Hepatocyte (in vitro differentiated cells): ENCODE results near the gene LRRC27. TPM values are rescaled to one million over a fixed set of nuclear protein-coding genes. Genes with fewer than 3 reads are reported as not detected.

Source experiments
- DNase-seq: peaks from one replicate; pipeline ENCODE4 v3.0.0-alpha.2; 2016; ENCODE audit warnings: low spot score
- H2AFZ ChIP-seq: fragments of 200-600 bp; sonication (generic); 2 replicates; pipeline ENCODE4 v1.6.0; 2016; ENCODE audit warnings: antibody characterized with exemption, mild to moderate bottlenecking
- H3K27ac ChIP-seq: fragments of 200-600 bp; sonication (generic); 2 replicates; pipeline ENCODE4 v1.5.1; 2016; ENCODE audit warnings: mild to moderate bottlenecking
- H3K27me3 ChIP-seq: fragments of 200-600 bp; sonication (generic); 2 replicates; pipeline ENCODE4 v1.6.1; 2016
- H3K36me3 ChIP-seq: fragments of 200-600 bp; sonication (generic); replicated peaks from 2 replicates; pipeline ENCODE4 v1.5.1; 2016; ENCODE audit warnings: low read depth; ENCODE audit not compliant: insufficient read depth
- H3K4me1 ChIP-seq: fragments of 200-600 bp; sonication (generic); 2 replicates; pipeline ENCODE4 v1.5.1; 2016; ENCODE audit warnings: mild to moderate bottlenecking, moderate library complexity; ENCODE audit not compliant: insufficient read depth
- H3K4me2 ChIP-seq: fragments of 200-600 bp; sonication (generic); 2 replicates; pipeline ENCODE4 v1.6.0; 2016
- H3K4me3 ChIP-seq: fragments of 200-600 bp; sonication (generic); 2 replicates; pipeline ENCODE4 v1.5.1; 2016; ENCODE audit warnings: mild to moderate bottlenecking
- H3K79me2 ChIP-seq: fragments of 200-600 bp; sonication (generic); 2 replicates; pipeline ENCODE4 v1.6.0; 2017; ENCODE audit warnings: mild to moderate bottlenecking
- H3K9me2 ChIP-seq: fragments of 200-600 bp; sonication (generic); replicated peaks from 2 replicates; pipeline ENCODE4 v1.6.0; 2017; ENCODE audit warnings: mild to moderate bottlenecking; ENCODE audit not compliant: insufficient read depth
- H3K9me3 ChIP-seq: fragments of 200-600 bp; sonication (generic); 2 replicates; pipeline ENCODE4 v1.5.1; 2016; ENCODE audit warnings: low read depth, mild to moderate bottlenecking
- H4K20me1 ChIP-seq: fragments of 200-600 bp; sonication (generic); 2 replicates; pipeline ENCODE4 v1.6.0; 2016; ENCODE audit warnings: mild to moderate bottlenecking; ENCODE audit not compliant: insufficient read depth, poor library complexity, severe bottlenecking
- EZH2 ChIP-seq: fragments of 200-600 bp; sonication (generic); IDR thresholded peaks from 2 replicates; pipeline ENCODE4 v1.6.1; 2016; ENCODE audit warnings: antibody characterized with exemption, mild to moderate bottlenecking, borderline replicate concordance
- EZH2phosphoT487 ChIP-seq: fragments of 200-600 bp; sonication (generic); IDR thresholded peaks from one replicate; pipeline ENCODE4 v1.6.1; 2018; ENCODE audit warnings: antibody characterized with exemption, mild to moderate bottlenecking, low read depth, moderate library complexity; ENCODE audit not compliant: unreplicated experiment, severe bottlenecking
- WGBS: methylation state at CpG from one replicate; pipeline ENCODE4 v1.1.6; 2016; ENCODE audit warnings: low lambda C conversion rate; ENCODE audit errors: missing lambda C conversion rate; 5-methylcytosine and 5-hydroxymethylcytosine counted together
- polyA plus RNA-seq: library from polyadenylated mRNA; unstranded; fragments of >200 nt; fragmentation: Nextera tagmentation; extraction: Ambion mirVana; gene quantifications from 2 replicates; pipeline ENCODE4 v1.2.1, GENCODE V29; 2016
- total RNA-seq: library from RNA; depleted of rRNA; stranded (reverse); fragments of >200 nt; gene quantifications from 2 replicates; pipeline ENCODE4 v1.2.3, GENCODE V29; 2014
- TF ChIP-seq, protein P1 (sequence below): fragments of 200-600 bp; sonication (generic); IDR thresholded peaks from 2 replicates; pipeline ENCODE4 v1.5.1; 2016; ENCODE audit warnings: antibody characterized with exemption, mild to moderate bottlenecking; ENCODE audit not compliant: poor library complexity

LRRC27 gene
- total and polyA plus RNA-seq, 2 experiments from 2014 or later: 7.5 to 8.3 TPM

DNA sequence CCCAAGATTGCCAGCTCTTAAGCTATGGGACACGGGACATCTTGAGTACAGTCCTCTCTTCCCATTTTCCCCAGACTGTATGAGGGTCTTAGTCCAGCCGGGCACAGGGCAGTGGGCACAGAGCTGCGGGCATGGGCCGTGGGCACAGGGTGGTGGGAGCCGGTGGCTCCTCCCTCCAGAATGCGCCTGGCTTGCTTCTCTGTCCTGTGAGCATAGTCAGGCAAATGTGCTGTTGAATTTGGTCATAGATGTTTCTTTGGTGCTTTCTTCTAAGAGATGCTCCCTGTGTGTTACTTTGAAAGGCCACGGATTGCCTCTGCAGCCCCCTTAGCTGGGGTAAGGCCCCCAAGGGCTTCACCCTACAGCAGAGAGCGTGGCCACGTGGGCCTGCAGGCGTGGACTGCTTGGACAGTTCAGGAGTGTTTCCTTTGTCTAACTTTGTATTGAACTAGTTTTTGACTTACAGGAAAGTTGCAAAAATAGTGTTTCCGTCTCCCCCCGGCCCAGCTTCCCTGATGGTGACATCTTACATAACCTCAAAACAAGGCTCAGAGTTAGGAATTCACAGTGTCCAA lies 24.7 kb downstream of the LRRC27 start:
- Histone ChIP-seq H3K4me3 (no peak overlapping the region), H3K4me1 (no peaks in the 10 kb centered on the region), H3K27ac (no peak overlapping the region), H3K36me3 (no peaks in the 10 kb centered on the region), H4K20me1 (no peaks in the 10 kb centered on the region), H3K27me3 (no peaks in the 10 kb centered on the region), H3K4me2 (no peak overlapping the region), H3K9me2 (no peaks in the 10 kb centered on the region), H3K79me2 (no peaks in the 10 kb centered on the region), H3K9me3 (no peaks in the 10 kb centered on the region), H2AFZ (no peak overlapping the region)
- 94% methylated on average over 12 of the region's 12 CpGs for WGBS
- TF ChIP-seq EZH2phosphoT487 (no peak), EZH2 (no peak)
- TF ChIP-seq, protein P1, sequence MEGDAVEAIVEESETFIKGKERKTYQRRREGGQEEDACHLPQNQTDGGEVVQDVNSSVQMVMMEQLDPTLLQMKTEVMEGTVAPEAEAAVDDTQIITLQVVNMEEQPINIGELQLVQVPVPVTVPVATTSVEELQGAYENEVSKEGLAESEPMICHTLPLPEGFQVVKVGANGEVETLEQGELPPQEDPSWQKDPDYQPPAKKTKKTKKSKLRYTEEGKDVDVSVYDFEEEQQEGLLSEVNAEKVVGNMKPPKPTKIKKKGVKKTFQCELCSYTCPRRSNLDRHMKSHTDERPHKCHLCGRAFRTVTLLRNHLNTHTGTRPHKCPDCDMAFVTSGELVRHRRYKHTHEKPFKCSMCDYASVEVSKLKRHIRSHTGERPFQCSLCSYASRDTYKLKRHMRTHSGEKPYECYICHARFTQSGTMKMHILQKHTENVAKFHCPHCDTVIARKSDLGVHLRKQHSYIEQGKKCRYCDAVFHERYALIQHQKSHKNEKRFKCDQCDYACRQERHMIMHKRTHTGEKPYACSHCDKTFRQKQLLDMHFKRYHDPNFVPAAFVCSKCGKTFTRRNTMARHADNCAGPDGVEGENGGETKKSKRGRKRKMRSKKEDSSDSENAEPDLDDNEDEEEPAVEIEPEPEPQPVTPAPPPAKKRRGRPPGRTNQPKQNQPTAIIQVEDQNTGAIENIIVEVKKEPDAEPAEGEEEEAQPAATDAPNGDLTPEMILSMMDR: no peak
- DNase-seq: no peak

DNA sequence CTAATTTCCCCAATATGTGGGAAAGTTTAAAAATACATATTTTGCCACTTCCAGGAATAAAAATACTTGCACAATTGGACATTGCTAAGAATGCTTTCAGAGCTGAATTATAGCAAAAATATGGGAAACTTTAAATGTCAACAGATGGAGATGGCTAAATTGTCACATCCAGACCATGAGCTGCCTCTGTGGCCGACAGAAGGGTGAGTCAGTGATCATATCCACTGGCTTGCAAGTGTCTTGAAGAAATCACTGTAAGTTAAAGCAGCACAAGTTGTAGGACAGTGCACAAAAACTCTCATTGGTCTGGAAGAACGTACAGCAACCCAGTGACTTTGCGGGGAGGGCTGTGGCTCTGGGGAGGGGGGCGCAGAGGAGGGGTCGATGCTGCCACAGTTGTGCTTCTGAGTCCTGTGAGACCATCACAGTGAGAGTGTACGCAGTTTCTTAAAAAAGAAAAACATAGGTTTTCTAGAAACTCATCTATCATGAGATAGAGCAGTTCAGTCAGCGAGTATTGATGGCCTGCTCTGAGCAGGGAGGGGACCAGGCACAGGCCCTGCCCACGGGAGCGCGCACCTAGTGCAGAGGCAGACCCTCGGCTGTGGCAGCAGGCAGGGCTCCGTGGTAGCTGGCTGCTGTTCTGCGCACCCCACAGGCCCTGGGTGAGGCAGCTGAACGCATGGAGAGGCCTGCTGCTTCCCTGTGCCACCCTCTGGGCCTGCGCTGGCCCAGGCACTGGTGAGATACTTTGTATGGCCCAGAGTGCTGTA lies 25.5 kb downstream of the LRRC27 start:
- Histone ChIP-seq H3K9me3 (no peaks in the 10 kb centered on the region), H3K79me2 (no peaks in the 10 kb centered on the region), H3K9me2 (no peaks in the 10 kb centered on the region), H3K36me3 (no peaks in the 10 kb centered on the region), H3K27me3 (no peaks in the 10 kb centered on the region), H3K4me2 (no peak overlapping the region), H3K4me1 (no peaks in the 10 kb centered on the region), H3K27ac (no peak overlapping the region), H4K20me1 (no peaks in the 10 kb centered on the region), H2AFZ (no peak overlapping the region), H3K4me3 (no peak overlapping the region)
- no peak for DNase-seq
- TF ChIP-seq, protein P1: no peak
- TF ChIP-seq EZH2 (no peak), EZH2phosphoT487 (no peak)
- WGBS: 96% methylated on average over 15 of the region's 15 CpGs

DNA sequence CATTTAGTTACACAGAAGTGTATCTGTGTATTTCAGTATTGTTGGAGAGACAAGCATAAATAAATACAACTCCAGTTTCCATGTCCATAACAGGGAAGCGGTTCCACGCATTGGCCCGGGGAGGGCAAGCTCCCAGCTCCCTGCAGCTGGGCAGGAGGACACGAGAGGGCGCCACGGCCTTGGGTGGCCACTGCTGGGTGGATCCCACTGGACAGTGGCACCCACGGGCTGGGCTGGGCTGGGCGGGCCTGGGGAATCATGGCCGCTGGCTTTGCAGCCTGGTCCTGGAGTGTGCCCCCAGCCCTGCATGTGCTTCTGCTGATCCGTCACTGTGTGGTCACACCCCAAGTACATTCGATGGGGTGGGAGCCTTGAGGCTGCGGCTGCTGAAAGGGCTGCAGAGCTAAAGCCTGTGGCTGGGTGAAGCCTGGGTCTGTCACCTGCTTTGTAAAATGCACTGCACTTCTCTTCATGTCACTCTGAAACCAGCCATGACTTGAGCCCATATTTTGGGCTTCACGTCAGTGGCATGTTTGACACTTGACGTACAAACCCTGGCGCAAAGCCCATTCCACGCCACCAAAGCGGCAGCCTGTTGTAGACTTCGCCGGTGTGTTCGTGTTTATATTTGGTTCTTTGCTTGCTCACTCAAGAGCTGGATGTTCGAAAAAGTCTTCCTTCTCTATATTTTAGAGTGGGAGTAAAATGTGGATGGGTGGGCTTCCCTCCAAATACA lies 27.5 kb downstream of the LRRC27 start:
- Histone ChIP-seq H3K27me3 (no peaks in the 10 kb centered on the region), H3K4me3 (no peak overlapping the region), H3K79me2 (no peaks in the 10 kb centered on the region), H3K4me1 (no peaks in the 10 kb centered on the region), H3K4me2 (no peak overlapping the region), H3K27ac (no peak overlapping the region), H3K9me3 (no peaks in the 10 kb centered on the region), H3K36me3 (no peaks in the 10 kb centered on the region), H2AFZ (no peak overlapping the region), H3K9me2 (no peaks in the 10 kb centered on the region), H4K20me1 (no peaks in the 10 kb centered on the region)
- DNase-seq: no peak
- WGBS: 86% methylated on average over 18 of the region's 21 CpGs
- TF ChIP-seq EZH2phosphoT487 (no peak), EZH2 (no peak)
- TF ChIP-seq, protein P1: no peak
